T-cell (primary cell): Measurements from ENCODE around the gene RERG. TPM values are rescaled to one million over a fixed set of nuclear protein-coding genes. Genes with fewer than 3 reads are reported as not detected.

Source experiments
- ATAC-seq, 4 experiments: fragments of 200-7000 bp in 3 of 4; fragments of 150-1000 bp in 1 of 4; cut with Tn5 transposase; replicated peaks in 1 of 4; 1 replicate in 3 of 4; 2 replicates in 1 of 4; pipeline ENCODE4 v1.10.0; 2021; ENCODE audit warnings: moderate library complexity in 3 of 4, mild to moderate bottlenecking in 2 of 4, moderate number of reproducible peaks in 1 of 4
- CTCF ChIA-PET, 2 donors: fragments of 300-600 bp; sonication (Branson Sonifier 250); formaldehyde crosslinking; loops; one replicate each; lab custom pipeline; 2022; ENCODE audit warnings: antibody characterized with exemption in 2 of 2; lab: Charles Lee
- POLR2A ChIA-PET, 2 donors: fragments of 300-600 bp; sonication (Branson Sonifier 250); formaldehyde crosslinking; loops; one replicate each; lab custom pipeline; 2022; ENCODE audit warnings: antibody characterized with exemption in 2 of 2; lab: Charles Lee
- DNase-seq, 35 experiments: peaks; one replicate each; pipeline versions ENCODE4 v3.0.0 to v3.0.0-alpha.2; 2013 to 2023
- H3K27ac ChIP-seq: one replicate; pipeline ENCODE4 v1.5.1; 2013; ENCODE audit warnings: low read length
- H3K27me3 ChIP-seq, 2 experiments: replicated peaks in 1 of 2; 1 replicate in 1 of 2; 2 replicates in 1 of 2; pipeline versions ENCODE4 v1.6.1 to v1.7.0; 2013; ENCODE audit warnings: low read length in 1 of 2, mixed read lengths in 1 of 2; ENCODE audit not compliant: control insufficient read depth in 2 of 2, insufficient read depth in 2 of 2; ENCODE audit errors: extremely low read depth in 1 of 2
- H3K36me3 ChIP-seq, 2 donors: 1 replicate in 1 of 2; 2 replicates in 1 of 2; pipeline versions ENCODE4 v1.6.1 to v1.7.0; 2013; ENCODE audit warnings: low read length in 1 of 2; ENCODE audit not compliant: control insufficient read depth in 2 of 2, insufficient read depth in 1 of 2; ENCODE audit errors: extremely low read depth in 1 of 2
- H3K4me1 ChIP-seq, 2 experiments: 1 replicate in 1 of 2; 2 replicates in 1 of 2; pipeline versions ENCODE4 v1.6.1 to v1.7.0; 2013; ENCODE audit warnings: low read length in 2 of 2, mixed read lengths in 1 of 2; ENCODE audit not compliant: insufficient read depth in 2 of 2, control insufficient read depth in 1 of 2; ENCODE audit errors: extremely low read depth in 1 of 2
- H3K4me3 ChIP-seq, 2 donors: 1 replicate in 1 of 2; 2 replicates in 1 of 2; pipeline versions ENCODE4 v1.5.1 to v1.7.0; 2013; ENCODE audit warnings: mild to moderate bottlenecking in 2 of 2, low read length in 1 of 2, moderate library complexity in 1 of 2; ENCODE audit not compliant: control insufficient read depth in 1 of 2; ENCODE audit errors: extremely low read depth in 1 of 2
- H3K9me3 ChIP-seq: 2 replicates; pipeline ENCODE4 v1.7.0; 2013
- H3K27ac Mint-ChIP-seq, 2 donors: one replicate each; pipeline ENCODE4 v1.8.0; 2020 to 2021; ENCODE audit warnings: mild to moderate bottlenecking in 2 of 2, mixed read lengths in 2 of 2
- H3K27me3 Mint-ChIP-seq, 2 donors: one replicate each; pipeline ENCODE4 v1.8.0; 2021 to 2022; ENCODE audit warnings: mixed read lengths in 2 of 2
- H3K36me3 Mint-ChIP-seq: one replicate; pipeline ENCODE4 v1.8.0; 2021; ENCODE audit warnings: mixed read lengths
- H3K4me1 Mint-ChIP-seq, 3 donors: one replicate each; pipeline ENCODE4 v1.8.0; 2020 to 2022; ENCODE audit warnings: mixed read lengths in 3 of 3, mild to moderate bottlenecking in 1 of 3
- H3K4me3 Mint-ChIP-seq, 3 donors: one replicate each; pipeline ENCODE4 v1.8.0; 2020 to 2022; ENCODE audit warnings: mild to moderate bottlenecking in 3 of 3, mixed read lengths in 3 of 3, moderate library complexity in 3 of 3
- H3K9me3 Mint-ChIP-seq, 3 donors: one replicate each; pipeline ENCODE4 v1.8.0; 2020 to 2022; ENCODE audit warnings: mixed read lengths in 3 of 3
- WGBS: methylation state at CpG from one replicate; pipeline ENCODE4 v1.1.5; 2013; ENCODE audit warnings: missing lambda C conversion rate; ENCODE audit not compliant: insufficient coverage; 5-methylcytosine and 5-hydroxymethylcytosine counted together
- total RNA-seq, 35 experiments: library from RNA in 6 of 35; stranded (reverse) in 6 of 35; fragments of 120-200 nt in 1 of 35; gene quantifications; one replicate each; pipeline versions ENCODE4 v1.2.1 to v1.2.4 and lab custom pipeline; 2013 to 2026

The RERG gene
- total RNA-seq, 5 donors from 2014 or later (not counting 1 experiment from before 2014, with no cell fraction given): 0.20 to 0.60 TPM; not detected in 3

GRCh38 chr12:15059123-15059522 lies 162.1 kb downstream of the RERG start:
- no peak overlapping the region for H3K27ac ChIP-seq
- no CpG with 5 or more reads among the region's 1 CpG for WGBS
- H3K27me3 ChIP-seq: no peaks in the 10 kb centered on the region
- Mint-ChIP-seq H3K9me3 (peaks cover 0 to 4% (median 2%) of the 10 kb centered on the region in 3 donors), H3K27me3 (peaks cover 17 to 26% of the 10 kb centered on the region in 2 donors), H3K36me3 (no peaks in the 10 kb centered on the region), H3K27ac (no peak overlapping the region), H3K4me1 (no peaks in the 10 kb centered on the region), H3K4me3 (no peak overlapping the region)
- ATAC-seq: no peak
- H3K36me3 ChIP-seq: no peaks in the 10 kb centered on the region
- no peak overlapping the region for H3K4me3 ChIP-seq
- no peaks in the 10 kb centered on the region for H3K9me3 ChIP-seq
- CTCF ChIA-PET: no interaction called here
- POLR2A ChIA-PET: no interaction called here
- no peak for DNase-seq
- H3K4me1 ChIP-seq: no peaks in the 10 kb centered on the region

Other genes starting within 250 kb of the RERG start
- gene PDE6H, start 248.4 kb downstream of the RERG start, total RNA-seq: not detected
- gene PTPRO, start 101.1 kb upstream of the RERG start, total RNA-seq: 10 to 100 TPM in 1 of 5 donors, 1 to 10 TPM in 4; 1.1 to 11.5 (median 6.3) TPM